Measurements from ENCODE around the gene DAAM1.

DAAM1 gene

GRCh38 chr14:59347511-59347900, 159.0 kb downstream of the DAAM1 start:
- ChIA-PET POLR2A (ENCODE audit: low non-redundant PET) (no interaction called here), CTCF (no interaction called here)
- peak; percentile 51 for DNase-seq (ENCODE audit: low spot score)
- no peak overlapping the region for H3K27ac ChIP-seq
- TF ChIP-seq, protein P1, sequence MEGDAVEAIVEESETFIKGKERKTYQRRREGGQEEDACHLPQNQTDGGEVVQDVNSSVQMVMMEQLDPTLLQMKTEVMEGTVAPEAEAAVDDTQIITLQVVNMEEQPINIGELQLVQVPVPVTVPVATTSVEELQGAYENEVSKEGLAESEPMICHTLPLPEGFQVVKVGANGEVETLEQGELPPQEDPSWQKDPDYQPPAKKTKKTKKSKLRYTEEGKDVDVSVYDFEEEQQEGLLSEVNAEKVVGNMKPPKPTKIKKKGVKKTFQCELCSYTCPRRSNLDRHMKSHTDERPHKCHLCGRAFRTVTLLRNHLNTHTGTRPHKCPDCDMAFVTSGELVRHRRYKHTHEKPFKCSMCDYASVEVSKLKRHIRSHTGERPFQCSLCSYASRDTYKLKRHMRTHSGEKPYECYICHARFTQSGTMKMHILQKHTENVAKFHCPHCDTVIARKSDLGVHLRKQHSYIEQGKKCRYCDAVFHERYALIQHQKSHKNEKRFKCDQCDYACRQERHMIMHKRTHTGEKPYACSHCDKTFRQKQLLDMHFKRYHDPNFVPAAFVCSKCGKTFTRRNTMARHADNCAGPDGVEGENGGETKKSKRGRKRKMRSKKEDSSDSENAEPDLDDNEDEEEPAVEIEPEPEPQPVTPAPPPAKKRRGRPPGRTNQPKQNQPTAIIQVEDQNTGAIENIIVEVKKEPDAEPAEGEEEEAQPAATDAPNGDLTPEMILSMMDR (conservative IDR thresholded peaks at IDR 0.05; ENCODE audit: low read depth) = no peak

- ChIA-PET POLR2A (ENCODE audit: low non-redundant PET) (no interaction called here), CTCF (no interaction called here)
- H3K27ac ChIP-seq = no peak overlapping the region
- TF ChIP-seq, protein P1 (conservative IDR thresholded peaks at IDR 0.05; ENCODE audit: low read depth) = no peak
- no peak for DNase-seq (ENCODE audit: low spot score)
These were observed 159.4 kb downstream of the DAAM1 start for GRCh38 chr14:59347915-59348314.

DNA sequence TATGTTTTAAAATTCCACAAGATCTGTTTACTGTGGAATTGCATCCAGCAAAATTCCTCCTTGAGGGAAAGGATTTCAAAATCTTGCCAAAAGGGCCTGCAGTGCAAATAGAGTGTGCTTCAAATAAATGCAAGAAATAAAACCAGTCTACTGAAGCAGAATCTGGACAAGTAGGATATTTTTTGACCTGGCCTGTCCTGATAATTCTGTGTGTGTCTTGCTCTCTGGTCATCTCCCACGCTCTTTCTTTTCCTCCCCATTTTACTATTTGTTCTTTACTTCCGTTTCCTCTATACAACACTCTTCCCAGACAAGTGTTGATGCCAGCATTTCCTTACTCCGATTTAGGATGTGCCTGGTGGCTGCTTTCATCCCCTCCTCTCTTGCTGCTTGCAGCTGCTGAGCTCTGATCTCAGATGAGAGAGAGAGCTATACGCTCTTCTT, 160.8 kb downstream of the DAAM1 start:
- DNase-seq (ENCODE audit: low spot score) = no peak
- POLR2A ChIA-PET (ENCODE audit: low non-redundant PET) = no interaction called here
- CTCF ChIA-PET = no interaction called here
- TF ChIP-seq, protein P1 (conservative IDR thresholded peaks at IDR 0.05; ENCODE audit: low read depth) = no peak
- H3K27ac ChIP-seq = no peak overlapping the region

- TF ChIP-seq, protein P1 (conservative IDR thresholded peaks at IDR 0.05; ENCODE audit: low read depth) = no peak
- no peak for DNase-seq (ENCODE audit: low spot score)
- POLR2A ChIA-PET (ENCODE audit: low non-redundant PET) = interaction anchor here (0.6 kb wide), 1 partner anchor 86 kb away, joined by 3 read pairs; no protein-coding TSS in a partner anchor
These were observed 164.5 kb downstream of the DAAM1 start for GRCh38 chr14:59352961-59353360.

GRCh38 chr14:59354666-59355065, 166.2 kb downstream of the DAAM1 start:
- H3K27ac ChIP-seq = peak overlapping the region; percentile 88
- peak; percentile 92 for DNase-seq (ENCODE audit: low spot score)
- POLR2A ChIA-PET (ENCODE audit: low non-redundant PET) = no interaction called here
- TF ChIP-seq, protein P1 (conservative IDR thresholded peaks at IDR 0.05; ENCODE audit: low read depth) = no peak
- CTCF ChIA-PET = interaction anchor here (0.6 kb wide), 1 partner anchor 30 kb away, joined by 3 read pairs; no protein-coding TSS in a partner anchor

More at GRCh38 chr14:59352961-59353360, 164.5 kb downstream of the DAAM1 start:
- CTCF ChIA-PET = interaction anchor here (0.7 kb wide), 1 partner anchor 97 kb away, joined by 3 read pairs; no protein-coding TSS in a partner anchor
- no peak overlapping the region for H3K27ac ChIP-seq

DNA sequence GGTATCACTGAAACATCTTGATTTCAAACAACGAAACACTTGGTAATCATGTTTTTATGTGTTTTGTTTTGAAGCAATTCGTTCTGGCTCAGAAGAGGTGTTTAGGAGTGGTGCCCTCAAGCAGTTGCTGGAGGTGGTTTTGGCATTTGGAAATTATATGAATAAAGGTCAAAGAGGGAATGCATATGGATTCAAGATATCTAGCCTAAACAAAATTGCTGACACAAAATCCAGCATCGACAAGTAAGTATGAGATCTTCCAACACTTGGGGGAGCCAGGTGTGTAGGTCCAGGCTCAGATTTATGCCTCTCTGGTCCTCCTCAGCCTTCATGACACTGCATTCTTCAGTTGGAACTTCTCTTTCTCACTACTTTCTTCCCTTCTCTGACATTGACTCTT, 166.6 kb downstream of the DAAM1 start:
- CTCF ChIA-PET = no interaction called here
- H3K27ac ChIP-seq = no peak overlapping the region
- POLR2A ChIA-PET (ENCODE audit: low non-redundant PET) = no interaction called here
- TF ChIP-seq, protein P1 (conservative IDR thresholded peaks at IDR 0.05; ENCODE audit: low read depth) = no peak
- DNase-seq (ENCODE audit: low spot score) = no peak
